ENCODE measurements around the gene ETV7. TPM values are rescaled to one million over a fixed set of nuclear protein-coding genes. Genes with fewer than 3 reads are reported as not detected.

ETV7 gene
- total and polyA plus RNA-seq, 2 experiments from 2014 or later: 0.47 to 1.2 TPM

- Mint-ChIP-seq H3K27ac (no peak overlapping the region), H3K4me1 (peaks cover 32% of the 10 kb centered on the region), H3K9me3 (no peaks in the 10 kb centered on the region; the same call in 2 of the 3 replicates), H3K36me3 (ENCODE audit: low read depth) (no peaks in the 10 kb centered on the region; the same call in 2 of the 3 replicates), H3K4me3 (no peak overlapping the region), H3K27me3 (ENCODE audit: insufficient read depth, low read depth, poor library complexity) (peaks cover 15% of the 10 kb centered on the region)
- H3K36me3 ChIP-seq (ENCODE audit: insufficient read depth): no peaks in the 10 kb centered on the region
- no peaks in the 10 kb centered on the region for H3K9me2 ChIP-seq (ENCODE audit: insufficient read depth)
- no peak overlapping the region for H2AFZ ChIP-seq
- no peaks in the 10 kb centered on the region for H3K27me3 ChIP-seq (ENCODE audit: insufficient read depth)
- no peak for TF ChIP-seq STAT1 (IDR thresholded peaks at IDR 0.05; ENCODE audit: unreplicated experiment)
- TF ChIP-seq EZH2 (IDR thresholded peaks at IDR 0.05; ENCODE audit: low read depth, unreplicated experiment): no peak
- TF ChIP-seq ZNF331 (CRISPR knock-in tag; IDR thresholded peaks at IDR 0.05; ENCODE audit: low read depth): no peak
- no peak for TF ChIP-seq ZNF114 (CRISPR knock-in tag; IDR thresholded peaks at IDR 0.05)
- TF ChIP-seq NANOG (IDR thresholded peaks at IDR 0.05; ENCODE audit: borderline replicate concordance): no peak
- TF ChIP-seq REST (IDR thresholded peaks at IDR 0.05; ENCODE audit: unreplicated experiment): no peak
- no peak for TF ChIP-seq ETS1 (IDR thresholded peaks at IDR 0.05)
- no peak for ATAC-seq
- no peak overlapping the region for H3K27ac ChIP-seq (ENCODE audit: low read depth)
- H3F3A ChIP-seq (replicated peaks; ENCODE audit: low read depth): no peaks in the 10 kb centered on the region
- no peak overlapping the region for H3K4me2 ChIP-seq
- H4K20me1 ChIP-seq (replicated peaks; ENCODE audit: insufficient read depth): no peaks in the 10 kb centered on the region
- no peaks in the 10 kb centered on the region for H3K79me2 ChIP-seq (replicated peaks; ENCODE audit: insufficient read depth)
- DNase-seq (ENCODE audit: low spot score): no peak
- H3K4me1 ChIP-seq (ENCODE audit: insufficient read depth): no peaks in the 10 kb centered on the region; the same call in 1 of the 2 replicates
- no peak overlapping the region for H3K4me3 ChIP-seq
Measured at GRCh38 chr6:36327919-36328236, 59.6 kb downstream of the ETV7 start.

GRCh38 chr6:36327226-36327918 lies 60.1 kb downstream of the ETV7 start:
- Mint-ChIP-seq H3K4me3 (no peak overlapping the region), H3K9me3 (no peaks in the 10 kb centered on the region; the same call in 2 of the 3 replicates), H3K36me3 (ENCODE audit: low read depth) (no peaks in the 10 kb centered on the region; the same call in 2 of the 3 replicates), H3K4me1 (peaks cover 32% of the 10 kb centered on the region), H3K27ac (no peak overlapping the region), H3K27me3 (ENCODE audit: insufficient read depth, low read depth, poor library complexity) (peaks cover 15% of the 10 kb centered on the region)
- Histone ChIP-seq H3F3A (replicated peaks; ENCODE audit: low read depth) (no peaks in the 10 kb centered on the region), H3K4me1 (ENCODE audit: insufficient read depth) (no peaks in the 10 kb centered on the region; the same call in 1 of the 2 replicates), H3K27me3 (ENCODE audit: insufficient read depth) (no peaks in the 10 kb centered on the region), H4K20me1 (replicated peaks; ENCODE audit: insufficient read depth) (no peaks in the 10 kb centered on the region), H3K9me2 (ENCODE audit: insufficient read depth) (no peaks in the 10 kb centered on the region), H3K79me2 (replicated peaks; ENCODE audit: insufficient read depth) (no peaks in the 10 kb centered on the region), H3K4me3 (no peak overlapping the region), H3K4me2 (no peak overlapping the region), H3K27ac (ENCODE audit: low read depth) (no peak overlapping the region), H3K36me3 (ENCODE audit: insufficient read depth) (no peaks in the 10 kb centered on the region), H2AFZ (no peak overlapping the region)
- DNase-seq (ENCODE audit: low spot score) (peak; percentile 21), ATAC-seq (peak; percentile 49)
- TF ChIP-seq JUNB (IDR thresholded peaks at IDR 0.05; ENCODE audit: unreplicated experiment) (no peak), ZNF462 (CRISPR knock-in tag; IDR thresholded peaks at IDR 0.05) (no peak)
